ENCODE results near the gene FAF1.

Gene FAF1

DNA sequence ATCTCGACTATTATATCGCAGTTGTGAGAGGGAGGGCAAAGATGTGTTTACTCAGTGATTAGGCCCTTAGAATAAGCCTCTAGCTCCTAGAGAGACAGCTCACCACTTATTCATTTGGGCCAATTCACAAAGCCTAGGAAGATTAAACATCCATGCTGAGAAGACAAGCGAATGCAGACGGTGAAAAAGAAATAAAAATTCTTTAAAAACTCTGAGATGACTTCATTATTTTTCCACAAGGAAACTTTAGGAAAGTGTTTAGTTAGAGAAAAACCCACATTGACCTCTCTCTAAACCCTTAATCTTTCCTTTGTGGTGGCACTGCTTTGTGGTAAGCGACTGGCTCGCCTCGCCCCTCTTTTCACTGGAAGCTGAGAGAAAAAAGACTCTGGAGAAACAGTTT, 390.0 kb downstream of the FAF1 start:
- no peak for DNase-seq (ENCODE audit: low spot score)
- no peak for TF ChIP-seq CTCF (IDR thresholded peaks at IDR 0.05; ENCODE audit: extremely low read depth, missing control alignments)

- no peak for DNase-seq (ENCODE audit: low spot score)
- no peak for TF ChIP-seq CTCF (IDR thresholded peaks at IDR 0.05; ENCODE audit: extremely low read depth, missing control alignments)
Observed at GRCh38 chr1:50568782-50569181, 391.3 kb downstream of the FAF1 start.

- TF ChIP-seq CTCF (IDR thresholded peaks at IDR 0.05; ENCODE audit: extremely low read depth, missing control alignments): no peak
- no peak for DNase-seq (ENCODE audit: low spot score)
Observed at GRCh38 chr1:50566405-50566804, 393.7 kb downstream of the FAF1 start.

DNA sequence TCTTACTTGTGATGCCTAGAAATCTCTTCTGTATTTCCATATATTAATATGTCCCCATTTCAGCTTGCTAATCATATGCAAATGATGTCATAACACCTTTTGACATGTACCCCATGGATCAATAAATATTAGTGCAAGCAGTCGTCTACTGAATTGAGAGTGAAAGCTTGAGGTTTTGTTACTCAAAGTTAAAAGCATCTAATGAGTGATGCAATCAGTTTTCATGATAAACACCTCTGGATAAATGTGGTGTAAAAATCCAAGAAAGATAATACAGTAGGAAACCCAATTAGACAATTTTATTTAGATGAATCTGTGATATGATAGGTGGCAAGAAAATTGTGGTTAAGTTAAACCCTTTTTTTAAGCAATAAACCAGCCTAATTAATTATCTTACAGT, 395.6 kb downstream of the FAF1 start:
- no peak for TF ChIP-seq CTCF (IDR thresholded peaks at IDR 0.05; ENCODE audit: extremely low read depth, missing control alignments)
- DNase-seq (ENCODE audit: low spot score): no peak

- no peak for DNase-seq (ENCODE audit: low spot score)
- no peak for TF ChIP-seq CTCF (IDR thresholded peaks at IDR 0.05; ENCODE audit: extremely low read depth, missing control alignments)
Observed at GRCh38 chr1:50562106-50562505, 398.0 kb downstream of the FAF1 start.

DNA sequence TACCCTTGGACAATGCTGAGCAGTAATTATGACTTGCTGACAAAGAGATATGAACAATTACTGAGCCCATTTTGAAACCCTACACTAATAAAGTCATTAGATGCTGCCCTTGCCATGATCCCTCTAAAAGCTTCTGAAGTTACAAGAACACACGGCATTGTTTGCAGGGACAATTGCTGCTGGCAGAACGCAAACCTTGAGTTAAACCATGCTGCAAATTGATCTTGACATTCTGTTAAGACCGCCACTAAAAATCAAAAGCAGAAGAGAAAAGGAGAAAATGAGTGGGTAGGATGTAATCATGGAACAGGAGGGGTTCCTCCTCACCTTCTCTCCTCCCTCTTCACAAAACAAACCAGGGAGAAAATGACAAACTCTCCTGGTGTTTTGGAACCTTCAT, 400.6 kb downstream of the FAF1 start:
- no peak for DNase-seq (ENCODE audit: low spot score)
- TF ChIP-seq CTCF (IDR thresholded peaks at IDR 0.05; ENCODE audit: extremely low read depth, missing control alignments): no peak

- no peak for TF ChIP-seq CTCF (IDR thresholded peaks at IDR 0.05; ENCODE audit: extremely low read depth, missing control alignments)
- no peak for DNase-seq (ENCODE audit: low spot score)
Observed at GRCh38 chr1:50553921-50554320, 406.1 kb downstream of the FAF1 start.

All from GM20000 (cell line).